Fibroblast of the aortic adventitia (primary cell): Measurements from ENCODE around the gene SLC27A6. TPM values are rescaled to one million over a fixed set of nuclear protein-coding genes. Genes with fewer than 3 reads are reported as not detected.

Source experiments
- DNase-seq: peaks from one replicate; pipeline ENCODE4 v3.0.0-alpha.2; 2010; ENCODE audit warnings: low read depth
- H3K4me3 ChIP-seq: 2 replicates; pipeline ENCODE4 v1.5.1; 2011; ENCODE audit warnings: low read depth, mild to moderate bottlenecking, control low read depth, low read length, moderate library complexity
- total RNA-seq: library from RNA; depleted of rRNA; stranded (reverse); fragments of >200 nt; gene quantifications from 2 replicates; pipeline ENCODE4 v1.2.3, GENCODE V29; 2012; ENCODE audit warnings: low replicate concordance
- TF ChIP-seq, protein P1 (sequence below): IDR thresholded peaks from 2 replicates; pipeline ENCODE4 v1.5.1; 2011; ENCODE audit warnings: mild to moderate bottlenecking, low read length, control low read depth, inconsistent platforms; ENCODE audit not compliant: insufficient read depth

SLC27A6 gene
- total RNA-seq, 1 donor, result not detected

DNA sequence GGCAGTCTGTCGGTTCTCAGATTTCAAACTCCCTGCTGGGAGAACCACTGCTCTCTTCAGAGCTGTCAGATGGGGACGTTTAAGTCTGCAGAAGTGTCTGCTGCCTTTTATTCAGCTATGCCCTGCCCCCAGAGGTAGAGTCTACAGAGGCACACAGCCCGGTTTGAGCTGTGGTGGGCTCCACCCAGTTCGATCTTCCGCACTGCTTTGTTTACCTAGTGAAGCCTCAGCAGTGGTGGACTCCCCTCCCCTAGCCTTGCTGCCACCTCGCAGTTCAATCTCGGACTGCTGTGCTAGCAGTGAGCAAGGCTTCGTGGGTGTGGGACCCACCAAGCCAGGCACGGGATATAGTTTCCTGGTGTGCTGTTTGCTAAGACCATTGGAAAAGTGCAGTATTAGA lies 8.0 kb downstream of the SLC27A6 start:
- TF ChIP-seq, protein P1, sequence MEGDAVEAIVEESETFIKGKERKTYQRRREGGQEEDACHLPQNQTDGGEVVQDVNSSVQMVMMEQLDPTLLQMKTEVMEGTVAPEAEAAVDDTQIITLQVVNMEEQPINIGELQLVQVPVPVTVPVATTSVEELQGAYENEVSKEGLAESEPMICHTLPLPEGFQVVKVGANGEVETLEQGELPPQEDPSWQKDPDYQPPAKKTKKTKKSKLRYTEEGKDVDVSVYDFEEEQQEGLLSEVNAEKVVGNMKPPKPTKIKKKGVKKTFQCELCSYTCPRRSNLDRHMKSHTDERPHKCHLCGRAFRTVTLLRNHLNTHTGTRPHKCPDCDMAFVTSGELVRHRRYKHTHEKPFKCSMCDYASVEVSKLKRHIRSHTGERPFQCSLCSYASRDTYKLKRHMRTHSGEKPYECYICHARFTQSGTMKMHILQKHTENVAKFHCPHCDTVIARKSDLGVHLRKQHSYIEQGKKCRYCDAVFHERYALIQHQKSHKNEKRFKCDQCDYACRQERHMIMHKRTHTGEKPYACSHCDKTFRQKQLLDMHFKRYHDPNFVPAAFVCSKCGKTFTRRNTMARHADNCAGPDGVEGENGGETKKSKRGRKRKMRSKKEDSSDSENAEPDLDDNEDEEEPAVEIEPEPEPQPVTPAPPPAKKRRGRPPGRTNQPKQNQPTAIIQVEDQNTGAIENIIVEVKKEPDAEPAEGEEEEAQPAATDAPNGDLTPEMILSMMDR, result no peak
- H3K4me3 ChIP-seq, result no peak overlapping the region
- no peak for DNase-seq

DNA sequence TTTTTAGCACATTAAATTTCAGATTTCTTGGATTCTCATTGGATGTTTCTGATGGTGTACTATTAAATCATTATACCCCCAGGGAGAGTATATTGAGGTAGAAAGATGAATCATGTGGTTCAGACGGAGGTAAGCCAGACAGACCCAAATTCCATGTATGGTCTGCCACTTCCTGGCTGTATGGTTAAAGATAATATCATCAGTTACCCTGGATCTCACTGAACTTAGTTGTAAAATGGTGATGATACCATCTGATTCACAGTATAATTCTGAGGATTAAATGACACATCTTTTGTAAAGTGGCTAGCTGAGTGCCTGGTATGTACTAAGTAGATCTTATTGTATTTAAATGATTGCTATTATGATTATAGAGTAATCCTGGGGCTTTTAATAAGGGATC lies 9.3 kb downstream of the SLC27A6 start:
- no peak for DNase-seq
- H3K4me3 ChIP-seq, result no peak overlapping the region
- TF ChIP-seq, protein P1, result no peak

GRCh38 chr5:128979761-128980160 lies 14.5 kb downstream of the SLC27A6 start:
- TF ChIP-seq, protein P1, result no peak
- no peak for DNase-seq
- no peak overlapping the region for H3K4me3 ChIP-seq

DNA sequence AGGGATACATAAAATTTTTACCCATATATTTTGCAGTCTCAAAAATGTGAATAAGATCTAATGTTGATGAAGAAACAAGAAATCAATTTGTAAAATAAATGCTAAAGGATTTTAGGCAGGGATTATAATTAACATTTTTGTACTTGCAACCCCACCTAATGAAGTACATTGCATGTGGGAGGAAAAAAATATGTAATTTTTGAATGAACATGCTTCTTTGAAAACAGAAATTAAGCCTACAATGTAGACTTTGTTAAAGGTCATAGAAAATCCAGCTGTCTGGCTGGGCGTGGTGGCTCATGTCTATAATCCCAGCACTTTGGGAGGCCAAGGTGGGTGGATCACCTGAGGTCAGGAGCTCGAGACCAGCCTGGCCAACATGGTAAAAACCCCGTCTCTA lies 15.6 kb downstream of the SLC27A6 start:
- no peak overlapping the region for H3K4me3 ChIP-seq
- DNase-seq, result no peak
- TF ChIP-seq, protein P1, result no peak

- DNase-seq, result no peak
- TF ChIP-seq, protein P1, result no peak
- H3K4me3 ChIP-seq, result no peak overlapping the region
Observed at GRCh38 chr5:128984480-128984879, 19.2 kb downstream of the SLC27A6 start.

DNA sequence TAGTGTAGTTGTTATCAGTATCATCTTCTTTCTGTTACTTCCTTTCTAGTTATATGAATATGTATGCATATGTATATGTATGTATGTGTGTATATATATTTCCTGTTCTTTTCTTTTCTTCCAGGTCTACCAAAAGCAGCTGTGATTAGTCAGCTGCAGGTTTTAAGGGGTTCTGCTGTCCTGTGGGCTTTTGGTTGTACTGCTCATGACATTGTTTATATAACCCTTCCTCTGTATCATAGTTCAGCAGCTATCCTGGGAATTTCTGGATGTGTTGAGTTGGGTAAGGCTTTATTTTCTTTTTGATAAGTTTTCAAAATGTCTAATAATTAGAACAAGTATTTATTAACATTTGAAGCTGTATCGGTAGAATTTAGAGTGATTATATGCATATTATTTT lies 23.2 kb downstream of the SLC27A6 start:
- no peak overlapping the region for H3K4me3 ChIP-seq
- no peak for DNase-seq
- TF ChIP-seq, protein P1, result no peak

- no peak for DNase-seq
- no peak overlapping the region for H3K4me3 ChIP-seq
- TF ChIP-seq, protein P1, result no peak
Observed at GRCh38 chr5:129001841-129002526, 36.7 kb downstream of the SLC27A6 start.
